HFFc6 (cell line): ENCODE results near the gene RPS6KA2. TPM values are rescaled to one million over a fixed set of nuclear protein-coding genes. Genes with fewer than 3 reads are reported as not detected.

Experiments used
- DNase-seq: peaks from one replicate; pipeline ENCODE4 v3.0.0-alpha.2; 2018
- H3K27ac Mint-ChIP-seq: 2 replicates; pipeline ENCODE4 v1.8.0; 2020; ENCODE audit warnings: mild to moderate bottlenecking, mixed read lengths
- H3K27me3 Mint-ChIP-seq: 2 replicates; pipeline ENCODE4 v1.8.0; 2021; ENCODE audit warnings: mild to moderate bottlenecking, moderate library complexity, mixed read lengths; ENCODE audit not compliant: insufficient read depth
- H3K36me3 Mint-ChIP-seq: 2 replicates; pipeline ENCODE4 v1.8.0; 2021; ENCODE audit warnings: low read depth, mixed read lengths
- H3K4me1 Mint-ChIP-seq: 2 replicates; pipeline ENCODE4 v1.8.0; 2020; ENCODE audit warnings: low read depth, mixed read lengths
- H3K4me3 Mint-ChIP-seq: 2 replicates; pipeline ENCODE4 v1.8.0; 2020; ENCODE audit warnings: mild to moderate bottlenecking, moderate library complexity, mixed read lengths
- H3K9me3 Mint-ChIP-seq: 2 replicates; pipeline ENCODE4 v1.8.0; 2020; ENCODE audit warnings: mild to moderate bottlenecking, mixed read lengths
- CTCF ChIP-seq: fragments of 200-600 bp; sonication (generic); IDR thresholded peaks from 2 replicates; pipeline ENCODE4 v1.5.0; 2021; ENCODE audit warnings: antibody characterized with exemption, mild to moderate bottlenecking
- total RNA-seq, 6 experiments: library from RNA; stranded (reverse); fragmentation: NEBNext Ultra II Directional; extraction: Animal tissue kit (Norgen Biotek cat#: 25700); gene quantifications; 2 replicates in 1 of 6; 3 replicates in 5 of 6; pipeline ENCODE4 v1.2.3, GENCODE V29; 2021

RPS6KA2 gene
- total RNA-seq, 6 experiments from 2014 or later: 10.1 to 13.9 (median 11.9) TPM

DNA sequence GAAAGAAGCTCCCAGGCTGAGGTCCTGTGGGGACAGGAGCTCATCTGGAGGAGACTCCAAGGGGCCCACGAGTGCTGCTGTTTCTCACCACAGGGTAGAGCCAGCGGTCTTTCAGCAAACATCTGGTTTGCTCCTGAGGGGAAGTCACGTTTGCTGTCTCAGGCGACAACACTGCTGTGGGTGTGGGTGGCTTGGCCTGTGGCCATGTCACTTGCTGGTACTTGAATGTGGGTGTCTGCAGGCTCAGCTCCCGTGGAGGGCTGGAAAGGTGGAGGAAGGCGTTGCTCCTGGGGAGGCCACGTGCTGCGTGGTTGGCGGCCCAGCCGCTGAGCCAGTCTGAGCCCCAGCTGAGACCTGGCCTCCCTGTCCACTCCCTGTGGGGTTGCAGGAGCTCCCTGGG lies 191.5 kb downstream of the RPS6KA2 start:
- TF ChIP-seq CTCF: no peak
- Mint-ChIP-seq H3K27me3 (peaks cover 4% of the 10 kb centered on the region), H3K27ac (no peak overlapping the region), H3K4me3 (no peak overlapping the region), H3K36me3 (no peaks in the 10 kb centered on the region), H3K4me1 (no peaks in the 10 kb centered on the region), H3K9me3 (no peaks in the 10 kb centered on the region)
- DNase-seq: no peak

- H3K27me3 Mint-ChIP-seq: peaks cover under 1% of the 10 kb centered on the region; the same call in 1 of the 2 replicates
- H3K9me3 Mint-ChIP-seq: no peaks in the 10 kb centered on the region
- DNase-seq: no peak
Measured at GRCh38 chr6:166434336-166434735, 192.7 kb downstream of the RPS6KA2 start.

DNA sequence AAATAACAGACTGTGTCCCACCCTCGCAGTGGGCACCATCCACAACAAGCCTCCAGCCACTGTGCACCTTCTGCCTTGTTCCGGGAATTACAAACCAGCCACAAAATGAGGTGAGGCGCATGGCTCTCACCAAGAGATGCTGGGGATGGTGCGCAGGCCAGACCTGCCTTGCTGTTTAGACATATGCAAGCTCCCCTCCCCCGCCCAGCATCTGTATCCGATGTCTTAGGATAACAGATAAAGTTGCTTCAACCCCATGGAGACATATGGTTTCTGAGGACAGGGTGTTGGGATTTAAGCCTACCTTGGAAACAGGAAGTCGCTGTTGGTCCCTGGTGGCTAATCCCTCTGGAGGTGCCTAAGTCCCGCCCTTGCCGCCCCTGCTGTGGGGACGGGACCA lies 194.0 kb downstream of the RPS6KA2 start:
- Mint-ChIP-seq H3K4me3 (no peak overlapping the region), H3K27ac (no peak overlapping the region), H3K27me3 (no peaks in the 10 kb centered on the region; the same call in 1 of the 2 replicates), H3K4me1 (no peaks in the 10 kb centered on the region), H3K9me3 (0 out of 2 replicates have a peak, but pooled peaks cover 4% of the 10 kb centered on the region), H3K36me3 (0 out of 2 replicates have a peak, but pooled peaks cover 4% of the 10 kb centered on the region)
- no peak for TF ChIP-seq CTCF
- DNase-seq: no peak

More at GRCh38 chr6:166434336-166434735, 192.7 kb downstream of the RPS6KA2 start:
- Mint-ChIP-seq H3K36me3 (no peaks in the 10 kb centered on the region), H3K4me1 (no peaks in the 10 kb centered on the region), H3K4me3 (no peak overlapping the region), H3K27ac (no peak overlapping the region)
- no peak for TF ChIP-seq CTCF

- no peak for TF ChIP-seq CTCF
- DNase-seq: no peak
- Mint-ChIP-seq H3K27me3 (no peaks in the 10 kb centered on the region; the same call in 1 of the 2 replicates), H3K4me3 (no peak overlapping the region), H3K27ac (no peak overlapping the region), H3K9me3 (0 out of 2 replicates have a peak, but pooled peaks cover 4% of the 10 kb centered on the region), H3K36me3 (0 out of 2 replicates have a peak, but pooled peaks cover 4% of the 10 kb centered on the region), H3K4me1 (no peaks in the 10 kb centered on the region)
Measured at GRCh38 chr6:166430269-166430668, 196.8 kb downstream of the RPS6KA2 start.

DNA sequence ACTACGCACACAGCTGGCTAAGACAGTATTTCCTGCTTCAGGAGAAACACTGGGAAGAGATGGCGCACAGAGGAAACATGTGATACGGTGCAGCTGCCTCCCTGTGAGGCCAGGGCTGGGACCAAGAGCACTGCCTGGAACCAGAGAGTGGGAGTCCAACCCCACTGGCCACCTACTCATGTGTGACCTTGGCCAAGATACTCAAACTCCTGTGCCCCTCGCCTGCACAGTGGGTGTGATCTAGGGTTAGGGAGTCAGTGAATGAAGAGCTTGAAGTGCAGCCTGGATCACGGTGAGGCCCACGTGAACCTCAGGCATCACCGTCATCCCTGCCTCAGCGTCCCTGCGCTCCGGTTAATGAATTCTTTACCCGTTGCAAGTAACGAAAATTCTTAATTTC lies 202.6 kb downstream of the RPS6KA2 start:
- Mint-ChIP-seq H3K4me1 (peaks cover 6% of the 10 kb centered on the region), H3K9me3 (0 out of 2 replicates have a peak, but pooled peaks cover 4% of the 10 kb centered on the region), H3K4me3 (no peak overlapping the region), H3K27me3 (no peaks in the 10 kb centered on the region), H3K36me3 (0 out of 2 replicates have a peak, but pooled peaks cover 4% of the 10 kb centered on the region), H3K27ac (no peak overlapping the region)
- TF ChIP-seq CTCF: no peak
- no peak for DNase-seq
